ENCODE data around the gene RMND5B.

Gene RMND5B

GRCh38 chr5:178110511-178110910 is 20.3 kb upstream of the RMND5B start:
- H3K27ac ChIP-seq = no peak overlapping the region
- H3K4me1 ChIP-seq (ENCODE audit: control insufficient read depth in 1 of 2, insufficient read depth in 1 of 2, low read depth in 1 of 2, low read length in 1 of 2) = peaks cover 20 to 25% of the 10 kb centered on the region in 2 experiments
- H3K9me3 ChIP-seq = no peaks in the 10 kb centered on the region
- no peak overlapping the region for H3K4me3 ChIP-seq (ENCODE audit: low read depth in 1 of 2, low read length in 1 of 2)
- TF ChIP-seq, protein P1, sequence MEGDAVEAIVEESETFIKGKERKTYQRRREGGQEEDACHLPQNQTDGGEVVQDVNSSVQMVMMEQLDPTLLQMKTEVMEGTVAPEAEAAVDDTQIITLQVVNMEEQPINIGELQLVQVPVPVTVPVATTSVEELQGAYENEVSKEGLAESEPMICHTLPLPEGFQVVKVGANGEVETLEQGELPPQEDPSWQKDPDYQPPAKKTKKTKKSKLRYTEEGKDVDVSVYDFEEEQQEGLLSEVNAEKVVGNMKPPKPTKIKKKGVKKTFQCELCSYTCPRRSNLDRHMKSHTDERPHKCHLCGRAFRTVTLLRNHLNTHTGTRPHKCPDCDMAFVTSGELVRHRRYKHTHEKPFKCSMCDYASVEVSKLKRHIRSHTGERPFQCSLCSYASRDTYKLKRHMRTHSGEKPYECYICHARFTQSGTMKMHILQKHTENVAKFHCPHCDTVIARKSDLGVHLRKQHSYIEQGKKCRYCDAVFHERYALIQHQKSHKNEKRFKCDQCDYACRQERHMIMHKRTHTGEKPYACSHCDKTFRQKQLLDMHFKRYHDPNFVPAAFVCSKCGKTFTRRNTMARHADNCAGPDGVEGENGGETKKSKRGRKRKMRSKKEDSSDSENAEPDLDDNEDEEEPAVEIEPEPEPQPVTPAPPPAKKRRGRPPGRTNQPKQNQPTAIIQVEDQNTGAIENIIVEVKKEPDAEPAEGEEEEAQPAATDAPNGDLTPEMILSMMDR (IDR thresholded peaks at IDR 0.05) = no peak
- peaks cover 69% of the 10 kb centered on the region for H3K27me3 ChIP-seq
- no peaks in the 10 kb centered on the region for H3K36me3 ChIP-seq

GRCh38 chr5:178111925-178112324 is 18.9 kb upstream of the RMND5B start:
- TF ChIP-seq, protein P1 (IDR thresholded peaks at IDR 0.05) = no peak
- H3K36me3 ChIP-seq = no peaks in the 10 kb centered on the region
- no peak overlapping the region for H3K27ac ChIP-seq
- no peaks in the 10 kb centered on the region for H3K9me3 ChIP-seq
- no peak overlapping the region for H3K4me3 ChIP-seq (ENCODE audit: low read depth in 1 of 2, low read length in 1 of 2)
- H3K27me3 ChIP-seq = peaks cover 77% of the 10 kb centered on the region
- H3K4me1 ChIP-seq (ENCODE audit: control insufficient read depth in 1 of 2, insufficient read depth in 1 of 2, low read depth in 1 of 2, low read length in 1 of 2) = peaks cover 20 to 25% of the 10 kb centered on the region in 2 experiments

DNA sequence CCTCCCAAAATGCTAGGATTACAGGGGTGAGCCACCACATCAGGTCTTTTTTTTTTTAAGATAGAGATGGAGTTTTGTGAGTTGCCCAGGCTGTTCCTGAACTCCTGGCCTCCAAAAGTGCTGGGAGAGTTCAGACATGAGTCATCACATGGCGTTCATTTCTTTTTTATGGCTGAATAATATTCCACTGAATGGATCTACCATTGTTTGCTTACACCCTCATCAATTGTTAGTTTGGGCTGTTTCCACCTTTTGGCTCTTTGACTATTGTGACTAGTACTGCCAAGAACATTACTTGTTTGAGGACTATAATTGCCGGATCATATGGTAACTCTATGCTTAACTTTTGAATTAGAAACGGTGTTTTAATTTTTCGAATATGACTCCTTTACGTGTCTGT is 18.3 kb upstream of the RMND5B start:
- Histone ChIP-seq H3K9me3 (no peaks in the 10 kb centered on the region), H3K27me3 (peaks cover 79% of the 10 kb centered on the region), H3K4me1 (ENCODE audit: control insufficient read depth in 1 of 2, insufficient read depth in 1 of 2, low read depth in 1 of 2, low read length in 1 of 2) (peaks cover 20 to 25% of the 10 kb centered on the region in 2 experiments), H3K36me3 (no peaks in the 10 kb centered on the region), H3K4me3 (ENCODE audit: low read depth in 1 of 2, low read length in 1 of 2) (no peak overlapping the region), H3K27ac (no peak overlapping the region)
- TF ChIP-seq, protein P1 (IDR thresholded peaks at IDR 0.05) = no peak

- H3K4me1 ChIP-seq (ENCODE audit: control insufficient read depth in 1 of 2, insufficient read depth in 1 of 2, low read depth in 1 of 2, low read length in 1 of 2) = peaks cover 21 to 25% of the 10 kb centered on the region in 2 experiments
- H3K4me3 ChIP-seq (ENCODE audit: low read depth in 1 of 2, low read length in 1 of 2) = peak within 1 kb of the TSS; percentile 25 to 27
Observed at GRCh38 chr5:178113141-178113787, 17.6 kb upstream of the RMND5B start, which contains the start of gene N4BP3. Gene N4BP3 (plus strand): TSS chr5:178113532. CDS start chr5:178119584, 6,052 bp downstream.

DNA sequence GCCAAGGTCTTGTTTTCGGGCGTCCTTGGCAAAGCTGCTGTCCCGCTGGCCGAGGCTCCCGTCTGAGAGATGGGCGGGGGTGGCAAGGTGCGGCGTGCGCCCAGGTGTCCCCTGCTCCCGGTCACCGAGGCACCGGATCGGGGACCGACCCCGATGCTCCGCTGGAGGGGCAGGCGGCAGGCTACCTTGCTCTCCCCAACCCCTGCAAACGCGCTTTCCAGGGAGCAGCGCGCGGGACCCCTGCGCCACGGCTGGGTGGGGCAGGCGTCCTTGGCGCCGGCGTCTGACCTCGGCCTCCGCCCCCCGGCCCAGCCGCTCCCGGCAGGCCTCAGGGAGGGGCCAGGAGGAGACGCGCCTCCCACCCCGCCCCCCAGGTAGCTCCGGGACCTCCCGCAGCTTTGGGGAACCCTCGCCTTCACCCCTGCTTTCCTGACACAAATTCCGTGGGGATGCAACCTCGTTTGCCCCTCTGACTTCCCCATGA is 16.9 kb upstream of the RMND5B start:
- peaks cover 83% of the 10 kb centered on the region for H3K27me3 ChIP-seq
- H3K27ac ChIP-seq = no peak overlapping the region
- H3K4me1 ChIP-seq (ENCODE audit: control insufficient read depth in 1 of 2, insufficient read depth in 1 of 2, low read depth in 1 of 2, low read length in 1 of 2) = peaks cover 18 to 22% of the 10 kb centered on the region in 2 experiments

More at GRCh38 chr5:178113141-178113787, 17.6 kb upstream of the RMND5B start, which contains the start of gene N4BP3:
- TF ChIP-seq, protein P1 (IDR thresholded peaks at IDR 0.05) = no peak
- no peaks in the 10 kb centered on the region for H3K9me3 ChIP-seq
- H3K36me3 ChIP-seq = no peaks in the 10 kb centered on the region
- peaks cover 80% of the 10 kb centered on the region for H3K27me3 ChIP-seq
- no peak within 1 kb of the TSS for H3K27ac ChIP-seq

More for the DNA sequence above, 16.9 kb upstream of the RMND5B start:
- H3K36me3 ChIP-seq = no peaks in the 10 kb centered on the region
- peak overlapping the region in 1 of 2 experiments; percentile 27 for H3K4me3 ChIP-seq (ENCODE audit: low read depth in 1 of 2, low read length in 1 of 2)
- TF ChIP-seq, protein P1 (IDR thresholded peaks at IDR 0.05) = no peak
- no peaks in the 10 kb centered on the region for H3K9me3 ChIP-seq

Measured in neutrophil (primary cell).